Measurements from ENCODE around the gene GOLGA1.
"Not testable (repeated sequence)": the region's sequence is repeated elsewhere in the genome, so short reads cannot be mapped to it uniquely, and the experiment has no call there.

GOLGA1 gene

GRCh38 chr9:124969401-124969800, 28.5 kb upstream of the GOLGA1 start:
- no peak overlapping the region for H3K27ac ChIP-seq
- TF ChIP-seq CTCF (conservative IDR thresholded peaks at IDR 0.05): no peak

- TF ChIP-seq CTCF (conservative IDR thresholded peaks at IDR 0.05): no peak
- no peak overlapping the region for H3K27ac ChIP-seq
These were observed 27.4 kb upstream of the GOLGA1 start for GRCh38 chr9:124968238-124968637.

GRCh38 chr9:124965775-124966568, 25.1 kb upstream of the GOLGA1 start:
- not testable (repeated sequence) for H3K27ac ChIP-seq

GRCh38 chr9:124964604-124965003, 23.7 kb upstream of the GOLGA1 start:
- H3K27ac ChIP-seq: no peak overlapping the region
- no peak for TF ChIP-seq CTCF (conservative IDR thresholded peaks at IDR 0.05)

- TF ChIP-seq CTCF (conservative IDR thresholded peaks at IDR 0.05): no peak
- no peak overlapping the region for H3K27ac ChIP-seq
These were observed 23.2 kb upstream of the GOLGA1 start for GRCh38 chr9:124964056-124964455.

- TF ChIP-seq CTCF (conservative IDR thresholded peaks at IDR 0.05): no peak
These were observed 19.5 kb upstream of the GOLGA1 start for GRCh38 chr9:124960409-124960752.

GRCh38 chr9:124959671-124960408, 19.0 kb upstream of the GOLGA1 start:
- H3K27ac ChIP-seq: not testable (repeated sequence)

More at GRCh38 chr9:124960409-124960752, 19.5 kb upstream of the GOLGA1 start:
- H3K27ac ChIP-seq: no peak overlapping the region

- TF ChIP-seq CTCF (conservative IDR thresholded peaks at IDR 0.05): no peak
- no peak overlapping the region for H3K27ac ChIP-seq
These were observed 13.4 kb upstream of the GOLGA1 start for GRCh38 chr9:124954255-124954654.

Measured in VCaP (cell line).